GM21447 (cell line): Measurements from ENCODE around the gene TRAPPC11.

Source experiments
- ATAC-seq: cut with Tn5 transposase; IDR thresholded peaks from one replicate; pipeline ENCODE4 v1.9.1; 2021; ENCODE audit not compliant: unreplicated experiment

Gene TRAPPC11

GRCh38 chr4:183757060-183757459 is 98.0 kb downstream of the TRAPPC11 start:
- ATAC-seq: no peak

DNA sequence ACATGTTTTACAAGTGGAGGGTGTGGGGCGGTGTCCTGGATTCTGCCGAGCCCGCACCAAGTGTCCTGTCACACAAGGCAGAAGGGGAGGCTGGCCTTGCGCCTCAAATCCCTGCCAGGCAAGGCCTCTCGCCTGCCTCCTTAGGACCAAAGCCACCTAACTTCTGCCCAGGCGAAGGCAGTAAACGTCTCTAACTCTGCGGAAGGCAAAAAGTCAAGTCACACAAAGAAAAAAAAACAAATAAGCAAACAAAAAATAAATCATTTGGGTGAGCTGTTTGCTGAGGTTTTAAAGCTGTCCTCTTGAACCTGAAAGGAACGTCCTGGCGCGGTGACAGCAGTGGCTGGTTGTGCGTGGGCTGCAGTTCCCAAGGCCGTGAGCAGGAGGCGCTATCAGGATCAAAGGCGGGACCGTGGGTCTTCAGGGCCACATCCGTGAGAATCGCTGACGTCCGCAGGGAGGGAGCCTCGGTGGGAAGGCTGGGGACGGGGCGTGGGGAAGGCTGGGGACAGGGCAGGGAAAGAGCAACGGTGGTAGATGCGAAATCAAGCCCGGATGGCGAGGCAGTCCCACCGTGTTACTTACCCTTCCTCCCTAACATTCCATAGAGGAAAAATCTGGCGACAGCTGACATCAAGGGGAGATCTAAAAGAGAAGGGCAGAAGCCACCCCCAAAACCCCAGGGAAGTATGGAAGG is 99.1 kb downstream of the TRAPPC11 start:
- no peak for ATAC-seq

DNA sequence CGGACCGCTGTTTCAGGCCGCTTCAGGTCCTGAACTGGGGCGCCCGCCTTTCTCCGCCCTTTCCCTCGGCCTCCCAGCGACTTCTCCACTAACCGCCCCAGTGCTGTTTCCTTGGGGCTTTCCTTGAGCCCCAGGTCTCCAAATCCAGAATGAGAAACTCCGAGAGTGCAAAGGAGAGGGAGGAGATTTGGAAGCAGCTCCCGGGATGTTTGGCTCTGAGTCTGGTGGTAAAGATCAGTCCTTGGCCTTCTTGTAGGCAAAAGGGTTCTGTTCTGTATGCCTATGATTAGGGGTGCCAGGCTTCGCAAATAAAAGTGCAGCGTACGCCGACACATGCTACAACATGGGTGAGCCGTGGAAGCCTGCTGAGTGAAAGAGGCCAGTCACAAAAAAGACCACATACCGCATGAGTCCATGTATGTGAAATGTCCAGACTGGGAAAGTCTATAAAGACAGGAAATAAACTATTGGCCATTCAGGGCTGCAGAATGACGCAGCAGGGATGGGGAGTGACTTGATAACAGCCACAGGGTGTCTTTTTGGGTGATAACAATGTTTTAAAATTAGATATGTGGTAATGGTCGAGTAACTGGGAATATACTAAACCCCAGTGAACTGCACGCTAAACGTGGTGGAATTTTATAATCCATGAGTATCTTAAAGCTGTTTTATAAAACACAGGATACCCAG is 99.8 kb downstream of the TRAPPC11 start:
- no peak for ATAC-seq

GRCh38 chr4:183760326-183760725 is 101.2 kb downstream of the TRAPPC11 start:
- ATAC-seq: no peak
